Ramos (cell line): Measurements from ENCODE around the gene IL4.
"Not testable (repeated sequence)": the region's sequence is repeated elsewhere in the genome, so short reads cannot be mapped to it uniquely, and the experiment has no call there.

Experiments
- in situ Hi-C: fragments of 300-500 bp; cut with MboI; formaldehyde crosslinking; loops from one replicate; pipeline ENCODE4 v1.14.3; 2022; ENCODE audit warnings: low sequenced_read_pairs; ENCODE audit not compliant: unreplicated experiment

IL4 gene

DNA sequence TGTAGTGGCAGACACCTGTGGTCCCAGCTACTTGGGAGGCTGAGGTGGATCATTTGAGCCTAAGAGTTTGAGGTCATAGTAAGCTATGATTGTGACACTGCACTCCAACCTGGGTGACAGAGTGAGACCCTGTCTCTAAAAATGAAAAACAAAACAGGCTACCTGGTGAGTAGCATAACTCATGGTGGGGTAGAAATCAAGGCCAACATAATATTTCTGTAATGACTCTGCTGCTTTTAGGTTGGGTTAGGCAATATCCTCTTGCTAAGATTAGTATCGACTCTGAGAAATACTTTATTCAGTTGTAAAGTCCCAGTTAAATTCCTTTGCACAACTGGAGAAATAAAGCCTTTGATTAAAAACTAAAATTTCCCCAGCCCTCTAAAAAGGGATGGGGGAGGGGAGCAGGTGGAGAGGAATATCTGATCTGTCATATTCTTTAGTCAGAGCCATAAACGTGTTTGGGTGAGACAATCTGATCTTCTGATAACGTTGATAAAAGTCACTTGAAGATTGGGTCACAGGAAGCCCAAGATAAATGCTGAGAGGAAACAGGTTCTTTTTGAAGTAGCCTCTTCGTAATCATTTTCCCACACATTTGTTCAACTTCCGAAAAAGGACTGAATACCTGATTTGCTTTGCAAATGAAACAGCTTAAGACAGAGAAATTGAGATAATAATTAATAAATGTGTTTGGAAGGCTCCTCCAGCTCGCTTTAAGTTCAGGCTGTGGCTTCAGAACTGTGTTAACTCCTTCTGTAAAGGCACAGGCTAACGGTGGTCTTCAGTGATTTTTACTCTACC, 14.9 kb downstream of the IL4 start:
- in situ Hi-C loops, result loop anchor here (10.0 kb wide), 1 partner anchor 274 kb away; no protein-coding TSS in a partner anchor

DNA sequence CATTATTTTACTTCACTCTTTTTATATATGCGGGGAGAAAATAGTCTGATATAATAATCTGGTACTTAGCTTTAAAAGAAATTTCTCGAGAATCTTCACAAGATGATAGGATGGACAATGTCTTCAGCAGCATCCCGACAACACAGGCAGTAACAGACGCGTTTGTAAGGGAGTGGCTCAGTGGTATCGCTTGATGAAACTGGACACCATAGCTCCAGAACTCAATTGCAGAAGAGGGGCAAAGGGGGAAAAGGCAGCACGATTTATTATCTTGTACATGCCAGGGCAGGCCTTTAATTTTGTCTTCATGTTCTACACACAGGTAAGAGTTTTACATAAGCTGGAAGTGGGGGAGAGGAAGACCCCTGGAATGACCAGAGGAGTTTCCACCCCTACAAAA, 15.7 kb downstream of the IL4 start:
- in situ Hi-C loops, result loop anchor here (10.0 kb wide), 1 partner anchor 275 kb away; no protein-coding TSS in a partner anchor

DNA sequence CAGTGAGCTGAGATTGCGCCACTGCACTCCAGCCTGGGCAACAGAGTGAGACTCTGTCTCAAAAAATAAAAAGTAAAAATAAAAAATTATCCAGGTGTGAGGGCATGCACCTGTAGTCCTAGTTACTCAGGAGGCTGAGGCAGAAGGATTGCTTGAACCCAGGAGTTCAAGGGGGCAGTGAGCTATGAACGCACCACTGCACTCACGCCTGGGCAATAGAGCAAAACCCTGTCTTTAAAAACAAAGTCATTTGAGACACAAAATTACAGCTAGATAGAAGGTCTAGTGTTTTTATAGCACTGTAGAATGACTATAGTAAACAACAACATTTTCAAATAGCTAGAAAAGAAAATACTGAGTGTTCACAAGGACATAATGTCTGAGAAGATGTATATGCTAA, 16.4 kb downstream of the IL4 start:
- in situ Hi-C loops, result no loop called here

DNA sequence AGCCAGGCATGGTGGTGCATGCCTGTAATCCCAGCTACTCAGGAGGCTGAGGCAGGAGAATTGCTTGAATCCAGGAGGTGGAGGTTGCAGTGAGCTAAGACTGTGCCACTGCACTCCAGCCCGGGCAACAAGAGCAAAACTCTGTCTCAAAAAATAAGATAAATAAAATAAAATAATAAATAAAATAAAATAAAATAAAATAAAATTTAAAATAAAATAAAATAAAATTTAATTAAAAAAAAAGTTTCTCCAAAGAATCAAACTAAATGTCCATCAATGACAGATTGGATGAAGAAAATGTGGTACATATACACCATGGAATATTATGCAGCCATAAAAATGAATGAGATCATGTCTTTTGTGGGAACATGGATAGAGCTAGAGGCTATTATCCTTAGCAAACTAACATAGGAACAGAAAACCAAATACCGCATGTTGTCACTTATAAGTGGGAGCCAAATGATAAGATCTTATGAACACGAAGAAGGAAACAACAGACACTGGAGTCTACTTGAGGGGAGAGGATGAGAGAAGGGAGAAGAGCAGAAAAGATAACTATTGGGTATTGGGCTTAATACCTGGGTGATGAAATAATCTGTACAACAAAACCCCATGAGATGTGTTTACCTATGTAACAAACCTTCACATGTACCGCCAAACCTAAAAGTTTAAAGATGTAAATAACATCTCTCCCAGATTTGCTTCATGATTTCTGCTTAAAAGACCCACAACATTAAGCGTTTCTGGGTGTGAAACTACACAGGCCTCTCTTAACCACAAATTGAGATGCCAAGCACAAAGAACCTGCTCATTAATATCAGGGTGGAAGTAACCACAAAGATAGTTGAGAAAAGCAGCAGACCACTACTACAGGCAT, 18.2 kb downstream of the IL4 start:
- in situ Hi-C loops, result not testable (repeated sequence)

DNA sequence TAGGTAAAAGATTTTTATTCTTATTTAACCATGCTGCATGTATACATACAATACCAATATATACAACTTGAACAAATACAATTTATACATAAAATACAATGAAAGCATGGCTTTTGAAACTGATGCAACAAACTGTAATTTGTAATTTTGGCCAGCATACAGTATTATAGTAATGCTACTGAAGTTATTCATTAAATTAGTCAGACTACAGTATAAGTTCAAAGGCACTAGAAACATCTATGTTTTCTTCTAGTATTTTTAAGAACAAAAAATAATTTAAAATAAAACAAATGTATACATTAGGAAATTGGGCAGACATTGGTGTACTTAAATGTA, 18.8 kb downstream of the IL4 start:
- in situ Hi-C loops, result no loop called here

DNA sequence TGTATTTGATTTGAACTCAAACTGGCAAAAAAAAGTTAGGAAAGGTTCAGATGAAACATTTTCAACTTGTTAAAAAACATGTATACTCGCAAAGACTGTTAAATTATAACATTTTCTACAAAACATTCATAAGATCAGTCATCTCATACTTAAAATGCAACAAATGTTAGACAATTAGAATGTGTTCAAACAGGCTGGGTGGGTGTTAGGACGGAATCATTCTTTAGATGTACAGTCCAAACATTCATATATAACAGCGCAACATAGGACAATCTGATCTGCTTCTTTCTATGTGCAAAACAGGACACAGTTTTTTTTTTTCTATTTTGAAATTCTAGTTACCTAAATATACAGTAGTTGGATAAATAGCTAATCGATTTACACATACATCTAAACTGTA, 22.2 kb downstream of the IL4 start:
- in situ Hi-C loops, result no loop called here

DNA sequence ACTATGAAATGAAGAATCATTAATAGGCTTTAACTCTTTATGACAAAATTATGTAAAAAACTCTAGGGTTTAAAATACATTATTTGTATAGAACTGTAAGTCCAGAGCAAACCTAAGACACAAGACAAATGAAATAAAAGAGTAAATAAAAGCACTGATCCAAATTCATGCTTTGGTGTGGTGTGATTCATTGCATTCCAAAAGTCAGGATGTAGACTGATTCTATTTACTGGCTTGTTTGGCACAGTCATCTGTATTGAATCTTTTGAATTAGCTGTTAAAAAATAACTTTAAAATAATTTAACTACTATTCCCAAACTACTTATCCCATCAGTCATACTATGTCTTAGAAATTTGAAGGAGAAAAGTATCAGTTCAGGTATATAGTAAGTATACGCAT, 31.1 kb downstream of the IL4 start:
- in situ Hi-C loops, result no loop called here

DNA sequence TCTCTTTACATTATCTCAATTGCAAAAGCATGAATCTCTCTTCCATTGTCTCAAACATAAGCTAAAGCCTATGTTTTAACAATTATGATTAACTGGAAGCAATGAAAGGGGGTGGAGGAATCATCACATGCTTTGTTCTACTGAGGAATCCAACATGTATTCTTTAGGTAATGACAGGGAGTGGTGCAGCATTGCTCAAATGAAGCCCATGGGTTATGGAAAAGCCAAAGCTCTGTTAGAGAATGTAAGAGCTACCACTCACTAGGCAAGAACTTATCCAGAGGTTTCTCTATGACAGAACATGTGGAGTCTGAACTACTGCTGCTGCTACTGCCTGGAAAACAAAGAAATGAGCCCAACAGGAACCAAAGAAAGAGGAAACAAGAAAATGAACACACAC, 34.9 kb downstream of the IL4 start:
- in situ Hi-C loops, result no loop called here

DNA sequence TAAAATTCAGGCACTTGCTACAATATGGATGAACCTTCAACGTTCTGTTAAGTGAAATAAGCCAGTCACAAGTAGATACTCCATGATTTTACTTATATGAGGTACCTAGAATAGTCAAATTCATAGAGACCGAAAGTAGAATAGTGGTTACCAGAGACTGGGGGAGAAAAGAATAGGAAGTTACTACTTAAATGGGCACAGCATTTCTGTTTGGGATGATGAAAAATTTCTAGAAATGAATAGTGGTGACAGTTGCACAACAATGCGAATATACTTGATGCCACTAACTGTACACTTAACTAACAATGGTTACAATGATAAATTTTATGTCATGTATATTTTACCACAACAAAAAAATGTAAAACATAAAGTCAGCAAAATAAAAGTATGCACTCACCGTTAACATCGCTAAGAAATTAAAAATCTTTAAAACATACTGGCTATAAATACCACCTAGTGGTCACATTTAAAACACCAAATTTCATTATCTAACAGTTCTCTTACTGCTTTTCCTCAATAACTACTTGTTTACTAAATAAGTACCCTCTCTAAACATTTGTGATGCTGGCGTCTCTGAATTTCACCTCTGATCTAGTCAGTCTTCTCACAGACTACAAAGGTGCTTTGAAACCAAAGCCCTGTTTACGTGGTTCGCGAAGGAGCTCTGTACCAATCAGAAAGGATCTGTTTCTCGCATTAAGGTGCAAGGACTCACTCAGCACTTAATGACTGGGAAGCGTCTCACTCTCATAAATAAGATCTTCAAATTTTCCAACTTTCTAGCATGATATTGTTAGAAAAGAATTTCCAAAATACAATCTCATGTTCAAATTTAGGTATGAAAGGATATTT, 40.9 kb downstream of the IL4 start:
- in situ Hi-C loops, result no loop called here

DNA sequence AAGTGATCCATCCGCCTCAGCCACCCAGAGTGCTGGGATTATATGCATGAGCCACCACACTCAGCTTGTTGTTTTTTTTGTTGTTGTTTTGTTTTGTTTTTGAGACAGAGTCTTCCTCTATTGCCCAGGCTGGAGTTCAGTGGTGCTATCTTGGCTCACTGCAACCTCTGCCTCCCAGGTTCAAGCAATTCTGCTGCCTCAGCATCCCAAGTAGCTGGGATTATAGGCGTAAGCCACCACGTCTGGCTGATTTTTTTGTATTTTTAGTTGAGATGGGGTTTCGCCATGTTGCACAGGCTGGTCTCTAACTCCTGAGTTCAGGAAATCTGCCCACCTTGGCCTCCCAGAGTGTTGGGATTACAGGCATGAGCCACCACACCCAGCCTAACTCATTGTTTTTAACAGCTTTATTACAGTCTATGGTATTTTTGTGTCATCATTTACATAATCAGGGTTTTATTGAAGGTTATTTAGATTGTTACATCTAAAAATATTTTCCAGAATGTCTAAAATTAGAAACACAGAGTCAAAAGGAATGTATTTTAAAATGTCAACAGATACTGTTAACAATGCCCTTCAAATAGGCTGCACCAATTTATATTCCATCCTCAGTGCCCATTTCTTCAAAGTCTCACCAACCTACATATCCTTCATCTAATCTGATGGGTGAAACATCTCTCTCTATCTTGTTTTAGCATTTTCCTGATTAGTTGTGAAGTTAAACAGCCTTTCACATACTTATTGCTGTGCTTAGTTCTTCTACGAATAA, 44.9 kb downstream of the IL4 start:
- in situ Hi-C loops, result no loop called here

DNA sequence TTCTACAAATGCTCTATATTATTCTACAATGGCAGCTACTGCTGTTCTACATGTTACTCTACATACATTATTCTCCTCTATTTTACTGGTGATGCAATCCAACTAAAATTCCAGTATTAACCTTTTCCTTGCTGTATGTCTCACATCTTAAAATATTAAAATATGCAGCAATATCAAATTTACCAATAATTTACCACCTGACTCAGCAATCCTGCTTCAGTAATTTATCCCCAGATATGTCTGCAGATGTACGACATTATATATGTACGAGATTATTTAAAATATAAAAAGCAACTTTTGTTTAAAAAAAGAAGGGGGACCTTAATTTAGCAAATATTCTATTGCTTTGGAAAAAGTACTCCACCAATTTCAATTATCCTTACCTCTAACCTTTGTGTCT, 52.0 kb downstream of the IL4 start:
- in situ Hi-C loops, result no loop called here

DNA sequence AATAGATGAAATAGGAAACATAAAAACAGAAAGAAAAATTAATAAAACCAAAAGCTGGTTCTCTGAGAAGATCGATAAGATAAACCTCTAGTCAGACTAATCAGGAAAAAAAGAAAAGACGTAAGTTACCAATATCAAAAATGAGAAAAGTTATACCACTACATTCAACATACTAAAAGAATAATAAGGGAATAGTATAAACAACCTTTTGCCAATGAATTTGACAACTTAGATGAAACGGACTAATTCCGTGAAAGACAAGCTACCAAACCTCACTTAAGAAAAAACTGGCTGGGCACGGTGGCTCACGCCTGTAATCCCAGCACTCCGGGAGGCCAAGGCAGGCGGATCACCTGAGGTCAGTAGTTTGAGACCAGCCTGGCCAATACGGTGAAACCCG, 56.1 kb downstream of the IL4 start:
- in situ Hi-C loops, result no loop called here
